WTC11 (cell line): ENCODE measurements around the gene MRGPRF.

Experiments used
- EMX1 ChIP-seq: fragments of 250-450 bp; sonication (Bioruptor Pico); IDR thresholded peaks from 2 replicates; pipeline ENCODE4 v1.8.0; 2021; ENCODE audit warnings: mild to moderate bottlenecking
- JUN ChIP-seq: sonication (generic); formaldehyde crosslinking; IDR thresholded peaks from 2 replicates; pipeline ENCODE4 v1.8.0; 2023; ENCODE audit warnings: mild to moderate bottlenecking, missing genetic modification reagents
- KAT7 ChIP-seq: sonication (generic); formaldehyde crosslinking; IDR thresholded peaks from 2 replicates; pipeline ENCODE4 v1.8.1; 2023; ENCODE audit warnings: missing genetic modification reagents, mild to moderate bottlenecking, borderline replicate concordance
- TEAD4 ChIP-seq: sonication (generic); formaldehyde crosslinking; IDR thresholded peaks from 2 replicates; pipeline ENCODE4 v1.8.0; 2022; ENCODE audit warnings: mild to moderate bottlenecking, missing genetic modification reagents
- ZNF423 ChIP-seq: fragments of 250-450 bp; sonication (Bioruptor Pico); IDR thresholded peaks from 2 replicates; pipeline ENCODE4 v2.1.2; 2022; ENCODE audit warnings: mild to moderate bottlenecking, moderate library complexity
- TF ChIP-seq, protein P1 (sequence below): sonication (generic); formaldehyde crosslinking; IDR thresholded peaks from 2 replicates; pipeline ENCODE4 v1.8.1; 2023; ENCODE audit warnings: mild to moderate bottlenecking, missing genetic modification reagents
- TF ChIP-seq, protein P2 (sequence below): fragments of 200-600 bp; IDR thresholded peaks from 2 replicates; pipeline ENCODE4 v1.8.0; 2022; ENCODE audit warnings: antibody characterized with exemption
- TF ChIP-seq, protein P3 (sequence below): sonication (generic); formaldehyde crosslinking; IDR thresholded peaks from 2 replicates; pipeline ENCODE4 v1.8.0; 2022; ENCODE audit warnings: mild to moderate bottlenecking, missing genetic modification reagents
- TF ChIP-seq, protein P4 (sequence below): sonication (generic); formaldehyde crosslinking; conservative IDR thresholded peaks from 2 replicates; pipeline ENCODE4 v1.8.1; 2023; ENCODE audit warnings: mild to moderate bottlenecking, low read depth, missing genetic modification reagents, moderate library complexity
- TF ChIP-seq, protein P5 (sequence below): sonication (generic); formaldehyde crosslinking; IDR thresholded peaks from 2 replicates; pipeline ENCODE4 v1.8.0; 2023; ENCODE audit warnings: missing genetic modification reagents

DNA sequence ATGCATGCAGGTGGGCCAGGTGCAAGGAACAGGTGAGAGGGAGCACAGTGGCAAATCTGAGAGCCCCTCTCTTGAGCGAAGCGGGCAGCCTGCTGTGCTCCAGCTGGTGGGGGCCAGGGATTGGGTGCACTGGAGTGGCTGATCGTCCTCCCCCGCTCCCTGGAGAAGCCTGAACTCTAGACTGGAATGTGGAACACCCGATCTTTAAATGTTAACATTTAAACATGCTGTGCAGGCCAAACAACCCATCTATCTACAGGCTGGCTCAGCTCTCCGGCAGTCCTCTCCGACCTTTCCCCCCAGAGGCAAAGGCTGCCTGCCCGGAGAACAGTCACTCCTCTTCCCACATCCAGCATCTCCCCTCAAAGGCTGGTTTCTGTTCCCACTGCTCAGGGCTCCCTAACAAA lies 5.1 kb downstream of the MRGPRF start:
- TF ChIP-seq, protein P1, sequence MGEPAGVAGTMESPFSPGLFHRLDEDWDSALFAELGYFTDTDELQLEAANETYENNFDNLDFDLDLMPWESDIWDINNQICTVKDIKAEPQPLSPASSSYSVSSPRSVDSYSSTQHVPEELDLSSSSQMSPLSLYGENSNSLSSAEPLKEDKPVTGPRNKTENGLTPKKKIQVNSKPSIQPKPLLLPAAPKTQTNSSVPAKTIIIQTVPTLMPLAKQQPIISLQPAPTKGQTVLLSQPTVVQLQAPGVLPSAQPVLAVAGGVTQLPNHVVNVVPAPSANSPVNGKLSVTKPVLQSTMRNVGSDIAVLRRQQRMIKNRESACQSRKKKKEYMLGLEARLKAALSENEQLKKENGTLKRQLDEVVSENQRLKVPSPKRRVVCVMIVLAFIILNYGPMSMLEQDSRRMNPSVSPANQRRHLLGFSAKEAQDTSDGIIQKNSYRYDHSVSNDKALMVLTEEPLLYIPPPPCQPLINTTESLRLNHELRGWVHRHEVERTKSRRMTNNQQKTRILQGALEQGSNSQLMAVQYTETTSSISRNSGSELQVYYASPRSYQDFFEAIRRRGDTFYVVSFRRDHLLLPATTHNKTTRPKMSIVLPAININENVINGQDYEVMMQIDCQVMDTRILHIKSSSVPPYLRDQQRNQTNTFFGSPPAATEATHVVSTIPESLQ (CRISPR knock-in tag), result no peak
- no peak for TF ChIP-seq TEAD4 (CRISPR knock-in tag)
- no peak for TF ChIP-seq ZNF423
- TF ChIP-seq, protein P2, sequence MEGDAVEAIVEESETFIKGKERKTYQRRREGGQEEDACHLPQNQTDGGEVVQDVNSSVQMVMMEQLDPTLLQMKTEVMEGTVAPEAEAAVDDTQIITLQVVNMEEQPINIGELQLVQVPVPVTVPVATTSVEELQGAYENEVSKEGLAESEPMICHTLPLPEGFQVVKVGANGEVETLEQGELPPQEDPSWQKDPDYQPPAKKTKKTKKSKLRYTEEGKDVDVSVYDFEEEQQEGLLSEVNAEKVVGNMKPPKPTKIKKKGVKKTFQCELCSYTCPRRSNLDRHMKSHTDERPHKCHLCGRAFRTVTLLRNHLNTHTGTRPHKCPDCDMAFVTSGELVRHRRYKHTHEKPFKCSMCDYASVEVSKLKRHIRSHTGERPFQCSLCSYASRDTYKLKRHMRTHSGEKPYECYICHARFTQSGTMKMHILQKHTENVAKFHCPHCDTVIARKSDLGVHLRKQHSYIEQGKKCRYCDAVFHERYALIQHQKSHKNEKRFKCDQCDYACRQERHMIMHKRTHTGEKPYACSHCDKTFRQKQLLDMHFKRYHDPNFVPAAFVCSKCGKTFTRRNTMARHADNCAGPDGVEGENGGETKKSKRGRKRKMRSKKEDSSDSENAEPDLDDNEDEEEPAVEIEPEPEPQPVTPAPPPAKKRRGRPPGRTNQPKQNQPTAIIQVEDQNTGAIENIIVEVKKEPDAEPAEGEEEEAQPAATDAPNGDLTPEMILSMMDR, result no peak
- no peak for TF ChIP-seq KAT7
- no peak for TF ChIP-seq JUN (CRISPR knock-in tag)
- TF ChIP-seq EMX1, result no peak
- TF ChIP-seq, protein P3, sequence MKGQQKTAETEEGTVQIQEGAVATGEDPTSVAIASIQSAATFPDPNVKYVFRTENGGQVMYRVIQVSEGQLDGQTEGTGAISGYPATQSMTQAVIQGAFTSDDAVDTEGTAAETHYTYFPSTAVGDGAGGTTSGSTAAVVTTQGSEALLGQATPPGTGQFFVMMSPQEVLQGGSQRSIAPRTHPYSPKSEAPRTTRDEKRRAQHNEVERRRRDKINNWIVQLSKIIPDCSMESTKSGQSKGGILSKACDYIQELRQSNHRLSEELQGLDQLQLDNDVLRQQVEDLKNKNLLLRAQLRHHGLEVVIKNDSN (CRISPR knock-in tag), result no peak
- TF ChIP-seq, protein P4, sequence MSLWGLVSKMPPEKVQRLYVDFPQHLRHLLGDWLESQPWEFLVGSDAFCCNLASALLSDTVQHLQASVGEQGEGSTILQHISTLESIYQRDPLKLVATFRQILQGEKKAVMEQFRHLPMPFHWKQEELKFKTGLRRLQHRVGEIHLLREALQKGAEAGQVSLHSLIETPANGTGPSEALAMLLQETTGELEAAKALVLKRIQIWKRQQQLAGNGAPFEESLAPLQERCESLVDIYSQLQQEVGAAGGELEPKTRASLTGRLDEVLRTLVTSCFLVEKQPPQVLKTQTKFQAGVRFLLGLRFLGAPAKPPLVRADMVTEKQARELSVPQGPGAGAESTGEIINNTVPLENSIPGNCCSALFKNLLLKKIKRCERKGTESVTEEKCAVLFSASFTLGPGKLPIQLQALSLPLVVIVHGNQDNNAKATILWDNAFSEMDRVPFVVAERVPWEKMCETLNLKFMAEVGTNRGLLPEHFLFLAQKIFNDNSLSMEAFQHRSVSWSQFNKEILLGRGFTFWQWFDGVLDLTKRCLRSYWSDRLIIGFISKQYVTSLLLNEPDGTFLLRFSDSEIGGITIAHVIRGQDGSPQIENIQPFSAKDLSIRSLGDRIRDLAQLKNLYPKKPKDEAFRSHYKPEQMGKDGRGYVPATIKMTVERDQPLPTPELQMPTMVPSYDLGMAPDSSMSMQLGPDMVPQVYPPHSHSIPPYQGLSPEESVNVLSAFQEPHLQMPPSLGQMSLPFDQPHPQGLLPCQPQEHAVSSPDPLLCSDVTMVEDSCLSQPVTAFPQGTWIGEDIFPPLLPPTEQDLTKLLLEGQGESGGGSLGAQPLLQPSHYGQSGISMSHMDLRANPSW (CRISPR knock-in tag), result no peak
- TF ChIP-seq, protein P5, sequence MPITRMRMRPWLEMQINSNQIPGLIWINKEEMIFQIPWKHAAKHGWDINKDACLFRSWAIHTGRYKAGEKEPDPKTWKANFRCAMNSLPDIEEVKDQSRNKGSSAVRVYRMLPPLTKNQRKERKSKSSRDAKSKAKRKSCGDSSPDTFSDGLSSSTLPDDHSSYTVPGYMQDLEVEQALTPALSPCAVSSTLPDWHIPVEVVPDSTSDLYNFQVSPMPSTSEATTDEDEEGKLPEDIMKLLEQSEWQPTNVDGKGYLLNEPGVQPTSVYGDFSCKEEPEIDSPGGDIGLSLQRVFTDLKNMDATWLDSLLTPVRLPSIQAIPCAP (CRISPR knock-in tag), result no peak
